HepG2 (cell line): ENCODE measurements around the gene AJUBA. TPM values are rescaled to one million over a fixed set of nuclear protein-coding genes. Genes with fewer than 3 reads are reported as not detected.
A peak's percentile ranks its signal among the peaks of the same experiment; 100 is the strongest.

Experiments
- BHLHE40 ChIP-seq: IDR thresholded peaks from 2 replicates; pipeline ENCODE4 v1.6.1; 2011; ENCODE audit warnings: low read length, improper control_type of control experiment
- CENPX ChIP-seq: sonication (generic); formaldehyde crosslinking; IDR thresholded peaks from 2 replicates; pipeline ENCODE4 v1.9.0; 2021; ENCODE audit warnings: mild to moderate bottlenecking, missing genetic modification reagents, moderate library complexity
- FOSL2 ChIP-seq: sonication (generic); formaldehyde crosslinking; IDR thresholded peaks from 2 replicates; pipeline ENCODE4 v1.4.0; 2020; ENCODE audit warnings: missing genetic modification reagents
- FOXK2 ChIP-seq: fragments of 450-650 bp; IDR thresholded peaks from 2 replicates; pipeline ENCODE4 v1.6.1; 2016
- HMG20B ChIP-seq: conservative IDR thresholded peaks from 2 replicates; pipeline ENCODE4 v1.6.1; 2016; ENCODE audit warnings: missing genetic modification reagents, missing compliant biosample characterization
- HNRNPH1 ChIP-seq: fragments of 200-400 bp; formaldehyde crosslinking; optimal IDR thresholded peaks from 2 replicates; pipeline ENCODE3; 2017; ENCODE audit warnings: mild to moderate bottlenecking, low read depth, low read length
- KAT2B ChIP-seq: fragments of 150-350 bp; IDR thresholded peaks from 2 replicates; pipeline ENCODE4 v1.6.1; 2014; ENCODE audit warnings: low read depth, low read length, borderline replicate concordance
- MAF1 ChIP-seq: sonication (generic); formaldehyde crosslinking; IDR thresholded peaks from 2 replicates; pipeline ENCODE4 v1.5.0; 2020; ENCODE audit warnings: missing genetic modification reagents, borderline replicate concordance
- ZNF235 ChIP-seq: sonication (generic); formaldehyde crosslinking; IDR thresholded peaks from 2 replicates; pipeline ENCODE4 v1.8.1; 2023; ENCODE audit warnings: mild to moderate bottlenecking, missing genetic modification reagents, borderline replicate concordance
- ZNF446 ChIP-seq: sonication (generic); formaldehyde crosslinking; IDR thresholded peaks from 2 replicates; pipeline ENCODE4 v1.5.0; 2020; ENCODE audit warnings: mild to moderate bottlenecking, missing genetic modification reagents
- ZNF660 ChIP-seq: sonication (generic); formaldehyde crosslinking; IDR thresholded peaks from 2 replicates; pipeline ENCODE4 v1.5.1; 2020; ENCODE audit warnings: mild to moderate bottlenecking, low read depth, missing genetic modification reagents, borderline replicate concordance
- ZNF768 ChIP-seq: sonication (generic); formaldehyde crosslinking; IDR thresholded peaks from 2 replicates; pipeline ENCODE4 v1.4.0; 2020; ENCODE audit warnings: missing genetic modification reagents
- ZNF776 ChIP-seq: sonication (generic); formaldehyde crosslinking; IDR thresholded peaks from 2 replicates; pipeline ENCODE4 v1.4.0; 2020; ENCODE audit warnings: mild to moderate bottlenecking, missing genetic modification reagents
- ZNF850 ChIP-seq: sonication (generic); formaldehyde crosslinking; conservative IDR thresholded peaks from 2 replicates; pipeline ENCODE4 v1.9.0; 2021; ENCODE audit warnings: mild to moderate bottlenecking, missing genetic modification reagents
- polyA plus RNA-seq, 8 experiments: library from polyadenylated mRNA; depleted of rRNA in 3 of 8; stranded (reverse) in 7 of 8; unstranded in 1 of 8; fragments of >200 nt; fragmentation: Illumina TruSeq in 4 of 8; extraction: Trizol in 4 of 8; gene quantifications; 2 replicates each; pipeline versions ENCODE4 v1.2.1 to v1.2.3, GENCODE V29; 2011 to 2016; ENCODE audit warnings: low read depth in 4 of 8, missing spikeins in 1 of 8, mixed read lengths in 1 of 8; ENCODE audit not compliant: insufficient read depth in 1 of 8
- total RNA-seq, 5 experiments: library from RNA; depleted of rRNA; stranded (reverse); fragments of >200 nt; fragmentation: Illumina TruSeq; extraction: Trizol; gene quantifications; 2 replicates each; pipeline ENCODE4 v1.2.3, GENCODE V29; 2016; ENCODE audit warnings: low read depth in 1 of 5
- TF ChIP-seq, protein P1 (sequence below): sonication (generic); formaldehyde crosslinking; IDR thresholded peaks from 2 replicates; pipeline ENCODE4 v1.9.0; 2021; ENCODE audit warnings: missing genetic modification reagents, borderline replicate concordance
- TF ChIP-seq, protein P2 (sequence below): sonication (generic); formaldehyde crosslinking; IDR thresholded peaks from 2 replicates; pipeline ENCODE4 v1.4.0; 2020; ENCODE audit warnings: missing genetic modification reagents
- TF ChIP-seq, protein P3 (sequence below): sonication (generic); formaldehyde crosslinking; IDR thresholded peaks from 2 replicates; pipeline ENCODE4 v1.4.0; 2020; ENCODE audit warnings: mild to moderate bottlenecking, missing genetic modification reagents
- TF ChIP-seq, protein P4 (sequence below): IDR thresholded peaks from 2 replicates; pipeline ENCODE4 v1.6.1; 2016; ENCODE audit warnings: low read depth, borderline replicate concordance
- TF ChIP-seq, protein P5 (sequence below): sonication (generic); formaldehyde crosslinking; IDR thresholded peaks from 2 replicates; pipeline ENCODE4 v1.5.0; 2020; ENCODE audit warnings: missing genetic modification reagents
- TF ChIP-seq, protein P6 (sequence below): sonication (generic); formaldehyde crosslinking; IDR thresholded peaks from 2 replicates; pipeline ENCODE4 v1.5.1; 2020; ENCODE audit warnings: mild to moderate bottlenecking, moderate library complexity, missing genetic modification reagents

Gene AJUBA
- total and polyA plus RNA-seq, 2 of the 13 experiments (the other 11 are each of a cell fraction or from before 2014, with no cell fraction given): 157 to 241 TPM

DNA sequence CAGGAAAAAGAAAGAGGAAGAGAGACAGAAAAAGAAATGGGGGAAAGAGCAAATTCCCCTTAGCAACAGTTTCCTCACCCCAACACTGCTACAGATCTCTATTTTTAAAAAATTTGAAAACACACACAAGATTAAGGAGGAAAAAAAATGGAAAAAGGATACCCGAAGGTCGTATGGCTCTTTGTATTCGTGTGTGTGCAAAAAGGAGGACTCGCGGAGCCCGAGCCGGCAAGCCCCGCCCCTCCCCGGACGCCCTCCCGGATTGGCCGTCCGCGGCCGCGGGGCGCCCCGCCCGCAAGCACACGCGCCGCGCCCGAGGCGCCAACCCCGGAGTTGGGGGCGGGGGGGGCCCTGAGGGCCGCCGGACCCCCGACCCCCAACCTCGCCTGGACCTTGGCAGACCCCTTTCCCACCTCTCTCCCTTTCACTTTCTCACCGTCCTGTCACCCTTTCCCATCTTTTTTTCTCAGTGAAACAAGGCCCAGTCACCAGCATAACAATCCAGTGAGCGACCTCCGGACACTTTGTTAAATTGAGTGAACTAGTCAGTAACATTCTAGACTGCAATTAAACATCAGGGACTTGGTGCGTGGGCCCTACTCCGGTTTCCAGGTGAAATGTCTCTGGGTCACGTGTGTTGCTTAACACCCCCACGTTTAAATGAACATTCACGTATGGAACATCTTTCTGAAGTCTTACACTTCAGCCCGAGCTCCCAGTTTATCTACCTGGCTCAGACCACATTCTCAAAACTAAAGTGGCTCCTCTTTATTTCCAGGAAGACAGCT, 27.8 kb upstream of the AJUBA start, which contains the start of gene C14orf93 (continued):
- TF ChIP-seq, protein P1, sequence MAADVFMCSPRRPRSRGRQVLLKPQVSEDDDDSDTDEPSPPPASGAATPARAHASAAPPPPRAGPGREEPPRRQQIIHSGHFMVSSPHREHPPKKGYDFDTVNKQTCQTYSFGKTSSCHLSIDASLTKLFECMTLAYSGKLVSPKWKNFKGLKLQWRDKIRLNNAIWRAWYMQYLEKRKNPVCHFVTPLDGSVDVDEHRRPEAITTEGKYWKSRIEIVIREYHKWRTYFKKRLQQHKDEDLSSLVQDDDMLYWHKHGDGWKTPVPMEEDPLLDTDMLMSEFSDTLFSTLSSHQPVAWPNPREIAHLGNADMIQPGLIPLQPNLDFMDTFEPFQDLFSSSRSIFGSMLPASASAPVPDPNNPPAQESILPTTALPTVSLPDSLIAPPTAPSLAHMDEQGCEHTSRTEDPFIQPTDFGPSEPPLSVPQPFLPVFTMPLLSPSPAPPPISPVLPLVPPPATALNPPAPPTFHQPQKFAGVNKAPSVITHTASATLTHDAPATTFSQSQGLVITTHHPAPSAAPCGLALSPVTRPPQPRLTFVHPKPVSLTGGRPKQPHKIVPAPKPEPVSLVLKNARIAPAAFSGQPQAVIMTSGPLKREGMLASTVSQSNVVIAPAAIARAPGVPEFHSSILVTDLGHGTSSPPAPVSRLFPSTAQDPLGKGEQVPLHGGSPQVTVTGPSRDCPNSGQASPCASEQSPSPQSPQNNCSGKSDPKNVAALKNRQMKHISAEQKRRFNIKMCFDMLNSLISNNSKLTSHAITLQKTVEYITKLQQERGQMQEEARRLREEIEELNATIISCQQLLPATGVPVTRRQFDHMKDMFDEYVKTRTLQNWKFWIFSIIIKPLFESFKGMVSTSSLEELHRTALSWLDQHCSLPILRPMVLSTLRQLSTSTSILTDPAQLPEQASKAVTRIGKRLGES (CRISPR knock-in tag): 0 out of 2 replicates have a peak, but pooled peaks have one; percentile 12
- no peak for TF ChIP-seq ZNF660 (CRISPR knock-in tag)
- TF ChIP-seq, protein P2, sequence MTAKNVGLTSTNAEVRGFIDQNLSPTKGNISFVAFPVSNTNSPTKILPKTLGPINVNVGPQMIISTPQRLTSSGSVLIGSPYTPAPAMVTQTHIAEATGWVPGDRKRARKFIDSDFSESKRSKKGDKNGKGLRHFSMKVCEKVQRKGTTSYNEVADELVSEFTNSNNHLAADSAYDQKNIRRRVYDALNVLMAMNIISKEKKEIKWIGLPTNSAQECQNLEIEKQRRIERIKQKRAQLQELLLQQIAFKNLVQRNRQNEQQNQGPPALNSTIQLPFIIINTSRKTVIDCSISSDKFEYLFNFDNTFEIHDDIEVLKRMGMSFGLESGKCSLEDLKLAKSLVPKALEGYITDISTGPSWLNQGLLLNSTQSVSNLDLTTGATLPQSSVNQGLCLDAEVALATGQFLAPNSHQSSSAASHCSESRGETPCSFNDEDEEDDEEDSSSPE (CRISPR knock-in tag): peak; percentile 81
- peak; percentile 22; the same call in 1 of the 2 replicates for TF ChIP-seq MAF1 (CRISPR knock-in tag)
- TF ChIP-seq ZNF768 (CRISPR knock-in tag): peak; percentile 63
- TF ChIP-seq ZNF850 (CRISPR knock-in tag): no peak
- TF ChIP-seq, protein P3, sequence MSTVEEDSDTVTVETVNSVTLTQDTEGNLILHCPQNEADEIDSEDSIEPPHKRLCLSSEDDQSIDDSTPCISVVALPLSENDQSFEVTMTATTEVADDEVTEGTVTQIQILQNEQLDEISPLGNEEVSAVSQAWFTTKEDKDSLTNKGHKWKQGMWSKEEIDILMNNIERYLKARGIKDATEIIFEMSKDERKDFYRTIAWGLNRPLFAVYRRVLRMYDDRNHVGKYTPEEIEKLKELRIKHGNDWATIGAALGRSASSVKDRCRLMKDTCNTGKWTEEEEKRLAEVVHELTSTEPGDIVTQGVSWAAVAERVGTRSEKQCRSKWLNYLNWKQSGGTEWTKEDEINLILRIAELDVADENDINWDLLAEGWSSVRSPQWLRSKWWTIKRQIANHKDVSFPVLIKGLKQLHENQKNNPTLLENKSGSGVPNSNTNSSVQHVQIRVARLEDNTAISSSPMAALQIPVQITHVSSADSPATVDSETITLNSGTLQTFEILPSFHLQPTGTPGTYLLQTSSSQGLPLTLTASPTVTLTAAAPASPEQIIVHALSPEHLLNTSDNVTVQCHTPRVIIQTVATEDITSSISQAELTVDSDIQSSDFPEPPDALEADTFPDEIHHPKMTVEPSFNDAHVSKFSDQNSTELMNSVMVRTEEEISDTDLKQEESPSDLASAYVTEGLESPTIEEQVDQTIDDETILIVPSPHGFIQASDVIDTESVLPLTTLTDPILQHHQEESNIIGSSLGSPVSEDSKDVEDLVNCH: no peak
- TF ChIP-seq, protein P4, sequence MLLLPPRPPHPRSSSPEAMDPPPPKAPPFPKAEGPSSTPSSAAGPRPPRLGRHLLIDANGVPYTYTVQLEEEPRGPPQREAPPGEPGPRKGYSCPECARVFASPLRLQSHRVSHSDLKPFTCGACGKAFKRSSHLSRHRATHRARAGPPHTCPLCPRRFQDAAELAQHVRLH (CRISPR knock-in tag): peak; percentile 44; the same call in 1 of the 2 replicates
- TF ChIP-seq ZNF446 (CRISPR knock-in tag): peak; percentile 91
- TF ChIP-seq, protein P5, sequence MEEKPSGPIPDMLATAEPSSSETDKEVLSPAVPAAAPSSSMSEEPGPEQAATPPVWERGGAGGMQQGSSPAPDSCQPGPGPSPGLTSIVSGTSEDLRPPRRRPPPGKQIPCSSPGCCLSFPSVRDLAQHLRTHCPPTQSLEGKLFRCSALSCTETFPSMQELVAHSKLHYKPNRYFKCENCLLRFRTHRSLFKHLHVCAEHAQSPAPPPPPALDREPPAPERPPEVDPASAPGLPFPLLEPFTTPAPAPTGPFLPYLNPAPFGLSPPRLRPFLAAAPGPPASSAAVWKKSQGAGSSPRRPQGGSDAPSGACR (CRISPR knock-in tag): peak; percentile 66; the same call in 1 of the 2 replicates
- TF ChIP-seq, protein P6, sequence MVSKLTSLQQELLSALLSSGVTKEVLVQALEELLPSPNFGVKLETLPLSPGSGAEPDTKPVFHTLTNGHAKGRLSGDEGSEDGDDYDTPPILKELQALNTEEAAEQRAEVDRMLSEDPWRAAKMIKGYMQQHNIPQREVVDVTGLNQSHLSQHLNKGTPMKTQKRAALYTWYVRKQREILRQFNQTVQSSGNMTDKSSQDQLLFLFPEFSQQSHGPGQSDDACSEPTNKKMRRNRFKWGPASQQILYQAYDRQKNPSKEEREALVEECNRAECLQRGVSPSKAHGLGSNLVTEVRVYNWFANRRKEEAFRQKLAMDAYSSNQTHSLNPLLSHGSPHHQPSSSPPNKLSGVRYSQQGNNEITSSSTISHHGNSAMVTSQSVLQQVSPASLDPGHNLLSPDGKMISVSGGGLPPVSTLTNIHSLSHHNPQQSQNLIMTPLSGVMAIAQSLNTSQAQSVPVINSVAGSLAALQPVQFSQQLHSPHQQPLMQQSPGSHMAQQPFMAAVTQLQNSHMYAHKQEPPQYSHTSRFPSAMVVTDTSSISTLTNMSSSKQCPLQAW (CRISPR knock-in tag): no peak
- no peak for TF ChIP-seq FOSL2 (CRISPR knock-in tag)
- no peak for TF ChIP-seq FOXK2
- TF ChIP-seq HMG20B (CRISPR knock-in tag): no peak
- TF ChIP-seq ZNF235: peak; percentile 68; the same call in 1 of the 2 replicates
- TF ChIP-seq CENPX (CRISPR knock-in tag): no peak
- peak; percentile 66 for TF ChIP-seq HNRNPH1
- peak; percentile 21; the same call in 1 of the 2 replicates for TF ChIP-seq KAT2B
- peak; percentile 45; the same call in 1 of the 2 replicates for TF ChIP-seq BHLHE40
- 0 out of 2 replicates have a peak, but pooled peaks have one; percentile 74 for TF ChIP-seq ZNF776 (CRISPR knock-in tag)
